Hepatocyte (in vitro differentiated cells): ENCODE data around the gene RNF13. TPM values are rescaled to one million over a fixed set of nuclear protein-coding genes. Genes with fewer than 3 reads are reported as not detected.
"Not testable (repeated sequence)": the region's sequence is repeated elsewhere in the genome, so short reads cannot be mapped to it uniquely, and the experiment has no call there.

ENCODE experiments used
- DNase-seq: peaks from one replicate; pipeline ENCODE4 v3.0.0-alpha.2; 2016; ENCODE audit warnings: low spot score
- H2AFZ ChIP-seq: fragments of 200-600 bp; sonication (generic); 2 replicates; pipeline ENCODE4 v1.6.0; 2016; ENCODE audit warnings: antibody characterized with exemption, mild to moderate bottlenecking
- H3K27ac ChIP-seq: fragments of 200-600 bp; sonication (generic); 2 replicates; pipeline ENCODE4 v1.5.1; 2016; ENCODE audit warnings: mild to moderate bottlenecking
- H3K27me3 ChIP-seq: fragments of 200-600 bp; sonication (generic); 2 replicates; pipeline ENCODE4 v1.6.1; 2016
- H3K36me3 ChIP-seq: fragments of 200-600 bp; sonication (generic); replicated peaks from 2 replicates; pipeline ENCODE4 v1.5.1; 2016; ENCODE audit warnings: low read depth; ENCODE audit not compliant: insufficient read depth
- H3K4me1 ChIP-seq: fragments of 200-600 bp; sonication (generic); 2 replicates; pipeline ENCODE4 v1.5.1; 2016; ENCODE audit warnings: mild to moderate bottlenecking, moderate library complexity; ENCODE audit not compliant: insufficient read depth
- H3K4me2 ChIP-seq: fragments of 200-600 bp; sonication (generic); 2 replicates; pipeline ENCODE4 v1.6.0; 2016
- H3K4me3 ChIP-seq: fragments of 200-600 bp; sonication (generic); 2 replicates; pipeline ENCODE4 v1.5.1; 2016; ENCODE audit warnings: mild to moderate bottlenecking
- H3K79me2 ChIP-seq: fragments of 200-600 bp; sonication (generic); 2 replicates; pipeline ENCODE4 v1.6.0; 2017; ENCODE audit warnings: mild to moderate bottlenecking
- H3K9me2 ChIP-seq: fragments of 200-600 bp; sonication (generic); replicated peaks from 2 replicates; pipeline ENCODE4 v1.6.0; 2017; ENCODE audit warnings: mild to moderate bottlenecking; ENCODE audit not compliant: insufficient read depth
- H3K9me3 ChIP-seq: fragments of 200-600 bp; sonication (generic); 2 replicates; pipeline ENCODE4 v1.5.1; 2016; ENCODE audit warnings: low read depth, mild to moderate bottlenecking
- H4K20me1 ChIP-seq: fragments of 200-600 bp; sonication (generic); 2 replicates; pipeline ENCODE4 v1.6.0; 2016; ENCODE audit warnings: mild to moderate bottlenecking; ENCODE audit not compliant: insufficient read depth, poor library complexity, severe bottlenecking
- EZH2 ChIP-seq: fragments of 200-600 bp; sonication (generic); IDR thresholded peaks from 2 replicates; pipeline ENCODE4 v1.6.1; 2016; ENCODE audit warnings: antibody characterized with exemption, mild to moderate bottlenecking, borderline replicate concordance
- EZH2phosphoT487 ChIP-seq: fragments of 200-600 bp; sonication (generic); IDR thresholded peaks from one replicate; pipeline ENCODE4 v1.6.1; 2018; ENCODE audit warnings: antibody characterized with exemption, mild to moderate bottlenecking, low read depth, moderate library complexity; ENCODE audit not compliant: unreplicated experiment, severe bottlenecking
- WGBS: methylation state at CpG from one replicate; pipeline ENCODE4 v1.1.6; 2016; ENCODE audit warnings: low lambda C conversion rate; ENCODE audit errors: missing lambda C conversion rate; 5-methylcytosine and 5-hydroxymethylcytosine counted together
- polyA plus RNA-seq: library from polyadenylated mRNA; unstranded; fragments of >200 nt; fragmentation: Nextera tagmentation; extraction: Ambion mirVana; gene quantifications from 2 replicates; pipeline ENCODE4 v1.2.1, GENCODE V29; 2016
- total RNA-seq: library from RNA; depleted of rRNA; stranded (reverse); fragments of >200 nt; gene quantifications from 2 replicates; pipeline ENCODE4 v1.2.3, GENCODE V29; 2014
- TF ChIP-seq, protein P1 (sequence below): fragments of 200-600 bp; sonication (generic); IDR thresholded peaks from 2 replicates; pipeline ENCODE4 v1.5.1; 2016; ENCODE audit warnings: antibody characterized with exemption, mild to moderate bottlenecking; ENCODE audit not compliant: poor library complexity

The RNF13 gene
- total and polyA plus RNA-seq, 2 experiments from 2014 or later = 66.1 to 81.0 TPM

DNA sequence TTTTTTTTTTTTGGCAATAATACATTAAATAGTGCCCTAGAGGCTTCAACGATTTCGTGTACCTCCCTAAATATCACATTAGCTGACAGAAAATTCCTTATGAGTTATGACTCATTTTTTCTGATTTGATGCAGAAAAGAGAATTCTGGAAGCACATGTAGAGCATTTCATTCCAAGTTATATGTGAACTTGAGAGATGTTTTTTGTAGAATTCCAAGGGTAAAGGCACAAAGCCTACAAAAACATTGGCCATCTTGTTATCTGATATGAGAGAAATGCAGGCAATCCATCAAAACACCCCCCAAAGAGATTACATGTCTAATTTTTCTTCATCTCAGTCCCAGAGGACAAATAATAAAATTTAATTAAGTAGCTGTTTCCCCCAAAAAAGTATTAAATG is 164.4 kb downstream of the RNF13 start:
- Histone ChIP-seq H4K20me1 (no peaks in the 10 kb centered on the region), H2AFZ (no peak overlapping the region), H3K36me3 (no peaks in the 10 kb centered on the region), H3K27me3 (no peaks in the 10 kb centered on the region), H3K9me2 (no peaks in the 10 kb centered on the region), H3K4me1 (no peaks in the 10 kb centered on the region), H3K4me3 (no peak overlapping the region), H3K4me2 (no peak overlapping the region), H3K79me2 (peaks cover 22% of the 10 kb centered on the region), H3K9me3 (peaks cover 5% of the 10 kb centered on the region), H3K27ac (no peak overlapping the region)
- DNase-seq = no peak
- 68% methylated on average over 2 of the region's 2 CpGs for WGBS
- no peak for TF ChIP-seq EZH2phosphoT487

DNA sequence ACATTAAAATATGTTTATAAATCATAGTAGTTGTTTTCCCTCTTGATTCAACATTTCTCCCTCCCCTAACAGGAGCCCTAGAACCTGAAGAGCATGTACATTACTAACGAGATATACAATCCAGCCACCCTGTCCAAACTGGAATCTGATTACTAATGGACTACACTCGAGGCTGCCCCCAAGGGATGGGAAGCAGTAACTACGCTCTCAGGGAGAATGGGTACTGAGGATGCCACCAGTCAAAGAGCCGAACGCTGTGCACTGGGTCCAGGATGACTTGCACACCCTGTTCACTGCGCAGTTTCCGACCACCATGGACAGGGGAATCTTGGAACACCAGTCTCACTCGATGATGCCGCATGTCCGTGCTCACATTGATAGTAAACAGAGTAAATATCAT is 169.0 kb downstream of the RNF13 start:
- H3K27me3 ChIP-seq, H3K36me3 ChIP-seq, H3K4me2 ChIP-seq, DNase-seq, H2AFZ ChIP-seq, H3K9me2 ChIP-seq, H3K27ac ChIP-seq, H3K9me3 ChIP-seq, H4K20me1 ChIP-seq, H3K4me3 ChIP-seq, H3K79me2 ChIP-seq, H3K4me1 ChIP-seq: not testable (repeated sequence)
- WGBS = 86% methylated on average over 5 of the region's 10 CpGs

DNA sequence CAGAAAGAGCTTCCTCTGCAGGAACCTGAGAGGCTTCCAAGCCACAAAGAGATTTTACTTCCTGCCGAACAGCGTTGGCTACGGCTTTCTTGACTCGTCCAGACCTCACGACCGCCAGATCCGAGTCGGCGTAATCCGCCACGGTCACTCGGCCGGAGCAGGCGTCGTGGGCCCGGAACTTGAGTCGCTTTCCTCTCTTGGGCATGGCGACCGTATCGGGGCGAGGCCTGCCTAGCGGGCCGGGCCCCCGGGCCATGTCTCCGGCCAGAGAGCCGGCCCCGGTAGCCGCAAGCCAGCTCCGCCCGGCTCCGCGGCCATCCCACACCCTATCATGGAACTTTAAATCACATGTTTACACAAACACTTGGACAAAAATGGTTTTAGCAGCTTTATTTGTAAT is 170.0 kb downstream of the RNF13 start:
- not testable (repeated sequence) for H3K27me3 ChIP-seq, H3K4me1 ChIP-seq, H3K36me3 ChIP-seq, DNase-seq, H3K9me3 ChIP-seq, H4K20me1 ChIP-seq, H3K79me2 ChIP-seq, H3K9me2 ChIP-seq, H2AFZ ChIP-seq, H3K27ac ChIP-seq, H3K4me2 ChIP-seq, H3K4me3 ChIP-seq
- 95% methylated on average over 31 of the region's 32 CpGs for WGBS

DNA sequence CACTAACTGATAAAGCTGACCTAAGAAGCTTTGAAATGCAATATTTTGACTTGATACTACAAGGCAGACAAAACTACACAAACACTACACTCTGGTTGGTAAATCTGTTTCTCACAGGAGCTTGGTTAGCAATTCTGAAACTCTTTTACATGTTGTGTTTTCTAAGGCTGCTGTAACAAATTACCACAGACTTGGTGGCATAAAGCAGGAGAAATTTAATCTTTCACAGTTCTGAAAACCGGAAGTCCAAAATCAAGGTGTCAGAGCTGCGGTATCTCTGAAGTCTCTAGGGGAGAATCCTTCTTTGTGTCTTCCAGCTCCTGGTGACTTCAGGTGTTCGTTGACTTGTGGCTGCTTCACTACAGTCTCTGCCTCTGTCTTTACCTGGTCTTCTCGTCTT is 170.6 kb downstream of the RNF13 start:
- Histone ChIP-seq H3K79me2 (no peaks in the 10 kb centered on the region), H3K9me2 (no peaks in the 10 kb centered on the region), H3K4me3 (no peak overlapping the region), H3K9me3 (no peaks in the 10 kb centered on the region), H3K4me2 (no peak overlapping the region), H3K27ac (no peak overlapping the region), H3K27me3 (no peaks in the 10 kb centered on the region), H3K4me1 (no peaks in the 10 kb centered on the region), H3K36me3 (no peaks in the 10 kb centered on the region), H2AFZ (no peak overlapping the region), H4K20me1 (no peaks in the 10 kb centered on the region)
- no peak for DNase-seq
- TF ChIP-seq EZH2 (no peak), EZH2phosphoT487 (no peak)
- TF ChIP-seq, protein P1, sequence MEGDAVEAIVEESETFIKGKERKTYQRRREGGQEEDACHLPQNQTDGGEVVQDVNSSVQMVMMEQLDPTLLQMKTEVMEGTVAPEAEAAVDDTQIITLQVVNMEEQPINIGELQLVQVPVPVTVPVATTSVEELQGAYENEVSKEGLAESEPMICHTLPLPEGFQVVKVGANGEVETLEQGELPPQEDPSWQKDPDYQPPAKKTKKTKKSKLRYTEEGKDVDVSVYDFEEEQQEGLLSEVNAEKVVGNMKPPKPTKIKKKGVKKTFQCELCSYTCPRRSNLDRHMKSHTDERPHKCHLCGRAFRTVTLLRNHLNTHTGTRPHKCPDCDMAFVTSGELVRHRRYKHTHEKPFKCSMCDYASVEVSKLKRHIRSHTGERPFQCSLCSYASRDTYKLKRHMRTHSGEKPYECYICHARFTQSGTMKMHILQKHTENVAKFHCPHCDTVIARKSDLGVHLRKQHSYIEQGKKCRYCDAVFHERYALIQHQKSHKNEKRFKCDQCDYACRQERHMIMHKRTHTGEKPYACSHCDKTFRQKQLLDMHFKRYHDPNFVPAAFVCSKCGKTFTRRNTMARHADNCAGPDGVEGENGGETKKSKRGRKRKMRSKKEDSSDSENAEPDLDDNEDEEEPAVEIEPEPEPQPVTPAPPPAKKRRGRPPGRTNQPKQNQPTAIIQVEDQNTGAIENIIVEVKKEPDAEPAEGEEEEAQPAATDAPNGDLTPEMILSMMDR = no peak
- 91% methylated on average over 4 of the region's 4 CpGs for WGBS

DNA sequence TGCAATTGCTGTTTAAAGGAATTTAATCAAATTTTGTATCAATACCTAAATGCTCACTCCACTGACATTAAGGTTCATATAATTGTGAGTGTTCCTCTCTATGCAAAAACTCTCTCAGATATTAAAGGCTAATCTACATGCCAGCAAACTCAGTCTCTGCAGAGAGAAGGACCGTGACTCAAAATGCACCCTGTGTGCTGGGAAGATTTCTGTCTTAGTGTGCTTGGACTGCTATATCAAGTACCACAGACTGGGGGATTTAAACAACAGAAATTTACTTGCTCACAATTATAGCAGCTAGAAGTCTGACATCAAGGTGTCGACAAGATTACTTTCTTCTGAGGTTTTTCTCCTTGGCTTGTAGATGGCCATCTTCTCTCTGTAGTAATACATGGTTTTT is 176.3 kb downstream of the RNF13 start:
- Histone ChIP-seq H3K27ac (no peak overlapping the region), H3K4me2 (no peak overlapping the region), H4K20me1 (no peaks in the 10 kb centered on the region), H3K4me1 (no peaks in the 10 kb centered on the region), H3K36me3 (no peaks in the 10 kb centered on the region), H3K9me3 (no peaks in the 10 kb centered on the region), H3K79me2 (no peaks in the 10 kb centered on the region), H3K4me3 (no peak overlapping the region), H2AFZ (no peak overlapping the region), H3K9me2 (no peaks in the 10 kb centered on the region), H3K27me3 (no peaks in the 10 kb centered on the region)
- 96% methylated on average over 2 of the region's 2 CpGs for WGBS
- DNase-seq = no peak
- TF ChIP-seq, protein P1 = no peak
- no peak for TF ChIP-seq EZH2phosphoT487
- no peak for TF ChIP-seq EZH2
